ENCODE results near the gene IP6K1.
"Not testable (repeated sequence)": the region's sequence is repeated elsewhere in the genome, so short reads cannot be mapped to it uniquely, and the experiment has no call there.

Gene IP6K1

DNA sequence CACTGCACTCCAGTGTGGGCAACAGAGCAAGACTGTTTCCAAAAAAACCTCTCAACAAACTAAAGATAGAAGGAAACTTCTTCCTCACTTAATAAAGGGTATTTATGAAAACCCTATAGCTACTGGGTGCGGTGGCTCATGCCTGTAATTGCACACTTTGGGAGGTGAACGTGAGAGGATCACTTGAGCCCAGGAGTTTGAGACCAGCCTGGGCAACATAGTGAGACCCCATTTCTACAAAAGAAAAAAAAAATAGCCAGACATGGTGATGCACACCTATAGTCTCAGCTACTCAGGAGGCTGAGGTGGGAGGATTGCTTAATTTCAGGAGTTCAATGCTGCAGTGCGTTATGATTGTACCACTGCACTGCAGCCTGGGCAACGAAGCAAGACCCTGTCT is 22.4 kb downstream of the IP6K1 start:
- no peak for DNase-seq (ENCODE audit: low spot score)

GRCh38 chr3:49761661-49762060 is 24.7 kb downstream of the IP6K1 start:
- no peak for DNase-seq (ENCODE audit: low spot score)

- no peak for DNase-seq (ENCODE audit: low spot score)
Measured at GRCh38 chr3:49759226-49759625, 27.1 kb downstream of the IP6K1 start.

- no peak for DNase-seq (ENCODE audit: low spot score)
Measured at GRCh38 chr3:49757197-49757596, 29.1 kb downstream of the IP6K1 start.

DNA sequence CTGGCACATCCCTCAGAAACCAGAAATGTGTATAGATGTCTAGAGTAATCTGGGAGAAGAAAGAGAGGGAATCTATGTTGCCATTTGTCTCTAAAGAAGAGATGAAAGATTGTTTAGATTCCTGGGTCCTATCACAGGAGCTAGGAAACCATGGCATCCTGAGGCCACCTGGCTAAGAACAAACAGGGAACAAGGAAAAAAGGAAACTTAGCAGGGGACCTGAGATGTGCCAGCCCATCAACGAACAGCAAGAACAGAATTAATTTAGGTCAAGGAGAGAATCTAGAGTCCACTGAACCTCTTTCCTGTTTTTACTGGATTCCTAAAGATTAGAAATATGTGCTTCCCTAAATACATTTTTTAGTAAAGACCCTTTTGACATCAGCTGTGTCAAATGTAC is 30.3 kb downstream of the IP6K1 start:
- no peak for DNase-seq (ENCODE audit: low spot score)

DNA sequence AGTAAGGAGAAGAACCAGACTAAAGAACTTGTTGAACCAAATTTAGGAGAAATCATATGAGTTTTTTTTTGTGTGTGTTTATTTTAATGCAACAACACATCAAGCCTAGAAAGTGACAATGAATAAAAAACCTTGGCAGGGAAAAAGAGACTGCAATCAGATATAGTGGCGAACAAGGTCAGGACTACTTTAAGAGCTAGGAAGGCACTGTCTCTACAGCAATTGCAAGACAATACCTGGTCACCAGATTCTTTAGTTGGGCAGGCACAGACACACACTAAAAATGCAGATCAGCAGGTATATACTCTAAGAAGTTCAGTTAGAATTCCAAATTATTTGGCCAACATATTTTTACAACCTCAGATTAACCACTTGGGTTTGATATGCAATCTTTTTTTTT is 31.8 kb downstream of the IP6K1 start:
- no peak for DNase-seq (ENCODE audit: low spot score)

- DNase-seq (ENCODE audit: low spot score) = no peak
Measured at GRCh38 chr3:49751501-49751900, 34.8 kb downstream of the IP6K1 start.

DNA sequence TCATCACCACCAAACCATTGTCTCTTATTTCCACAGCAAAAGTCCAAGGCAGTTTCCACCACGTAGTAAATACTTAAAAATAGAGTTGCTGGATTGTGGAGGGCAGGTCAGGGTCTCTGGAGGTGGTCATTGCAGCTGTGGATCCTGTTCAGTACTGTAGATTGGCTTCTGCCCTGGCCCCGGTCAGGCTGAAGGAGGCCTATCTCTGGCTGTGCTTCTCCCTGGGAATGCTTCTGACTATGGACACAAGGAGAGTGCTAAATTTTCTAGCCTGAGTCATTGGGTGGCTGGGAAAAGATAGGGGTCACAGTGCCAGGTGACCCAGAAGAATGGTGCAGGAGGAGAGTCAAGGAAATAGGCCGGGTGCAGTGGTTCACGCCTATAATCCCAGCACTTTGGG is 36.3 kb downstream of the IP6K1 start:
- DNase-seq (ENCODE audit: low spot score) = no peak

GRCh38 chr3:49748874-49749273 is 37.5 kb downstream of the IP6K1 start:
- not testable (repeated sequence) for DNase-seq (ENCODE audit: low spot score)

DNA sequence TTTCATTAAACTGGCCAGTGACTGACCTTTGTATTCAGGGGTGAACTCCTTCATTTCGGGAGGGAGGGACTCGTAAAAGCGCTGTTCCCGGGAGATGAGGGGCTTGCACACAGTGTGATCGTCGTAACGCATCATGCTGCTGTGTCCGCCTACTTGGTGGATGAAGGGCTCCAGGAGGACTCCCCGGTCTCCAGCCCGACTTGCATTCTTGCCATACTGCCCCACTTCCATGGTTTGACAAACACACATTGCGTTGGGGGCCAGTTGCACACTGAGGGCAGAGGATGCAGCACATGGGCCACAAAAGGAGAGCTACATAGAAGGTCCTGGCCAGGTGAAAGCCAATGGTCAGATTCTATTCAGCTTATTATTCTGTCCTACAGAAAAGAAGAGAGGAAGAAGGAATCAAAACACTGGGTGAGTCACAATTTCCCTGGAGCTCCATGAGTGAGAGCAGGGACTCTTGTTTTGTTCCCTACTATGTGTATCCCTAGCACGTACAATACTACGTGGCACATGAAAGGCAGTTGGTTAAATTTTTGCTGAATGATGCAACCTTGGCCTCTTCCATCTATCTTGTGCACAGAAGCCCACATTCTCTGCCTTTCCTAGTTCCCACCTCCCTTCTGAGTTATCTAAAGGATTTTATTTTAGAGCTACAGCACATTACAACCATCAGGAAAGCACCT is 38.4 kb downstream of the IP6K1 start:
- no peak for DNase-seq (ENCODE audit: low spot score)

GRCh38 chr3:49745986-49746385 is 40.4 kb downstream of the IP6K1 start:
- DNase-seq (ENCODE audit: low spot score) = no peak

DNA sequence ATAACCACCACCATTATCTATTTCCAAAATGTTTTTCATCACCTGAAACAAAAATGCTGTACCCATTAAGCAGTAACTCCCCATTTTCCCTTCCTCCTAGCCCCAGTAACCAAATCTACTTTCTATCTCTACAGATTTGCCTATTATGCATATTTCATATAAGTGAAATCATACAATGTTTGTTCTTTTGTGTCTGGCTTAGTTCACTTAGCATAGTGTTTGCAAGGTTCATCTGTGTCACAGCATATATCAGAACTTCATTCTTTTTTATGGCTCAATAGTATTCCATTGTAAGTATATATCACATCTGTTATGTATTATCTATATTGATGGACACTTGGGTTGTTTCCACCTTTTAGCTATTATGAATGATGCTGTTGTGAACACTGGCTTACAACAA is 45.9 kb downstream of the IP6K1 start:
- no peak for DNase-seq (ENCODE audit: low spot score)

- no peak for DNase-seq (ENCODE audit: low spot score)
Measured at GRCh38 chr3:49738067-49738713, 48.2 kb downstream of the IP6K1 start.

DNA sequence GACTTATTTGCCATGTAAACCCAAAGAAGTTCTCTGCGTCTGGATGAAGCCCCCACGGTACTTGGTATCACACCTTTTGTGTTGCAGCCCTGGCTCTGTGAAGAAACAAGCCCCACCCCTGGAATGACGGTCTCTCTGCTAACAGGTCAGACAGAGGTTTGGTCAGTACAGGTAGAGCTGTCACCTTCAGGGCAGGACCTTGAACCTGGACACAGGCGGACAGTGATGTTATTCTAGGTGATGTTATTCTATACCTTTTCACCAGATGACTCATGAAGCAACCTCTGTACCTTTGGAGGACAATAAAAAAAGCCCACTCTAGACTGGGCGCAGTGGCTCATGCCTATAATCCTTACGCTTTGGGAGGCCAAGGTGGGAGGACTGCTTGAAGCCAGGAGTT is 51.6 kb downstream of the IP6K1 start:
- no peak for DNase-seq (ENCODE audit: low spot score)

DNA sequence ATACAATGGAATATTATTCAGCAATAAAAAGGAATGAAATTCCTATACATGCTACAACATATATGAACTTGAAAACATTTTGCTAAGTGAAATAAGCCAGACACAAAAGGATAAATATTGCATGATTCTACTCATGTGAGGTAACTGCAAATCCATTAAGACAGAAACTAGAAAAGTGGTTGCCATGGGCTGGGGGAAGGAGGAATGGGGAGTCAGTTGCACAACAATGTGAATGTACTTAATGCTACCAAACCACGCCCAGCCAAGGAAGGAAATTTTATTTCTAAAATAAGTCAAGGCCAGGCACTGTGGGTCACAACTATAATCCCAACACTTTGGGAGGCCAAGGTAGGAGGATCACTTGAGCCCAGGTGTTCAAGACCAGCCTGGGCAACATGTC is 52.8 kb downstream of the IP6K1 start:
- no peak for DNase-seq (ENCODE audit: low spot score)

- DNase-seq (ENCODE audit: low spot score) = no peak
Measured at GRCh38 chr3:49732597-49732996, 53.7 kb downstream of the IP6K1 start.

- no peak for DNase-seq (ENCODE audit: low spot score)
Measured at GRCh38 chr3:49729966-49730609, 56.3 kb downstream of the IP6K1 start.

- DNase-seq (ENCODE audit: low spot score) = no peak
Measured at GRCh38 chr3:49727924-49728361, 58.4 kb downstream of the IP6K1 start.

GRCh38 chr3:49727154-49727923 is 59.0 kb downstream of the IP6K1 start:
- DNase-seq (ENCODE audit: low spot score) = no peak

- no peak for DNase-seq (ENCODE audit: low spot score)
Measured at GRCh38 chr3:49725906-49726681, 60.2 kb downstream of the IP6K1 start.

- DNase-seq (ENCODE audit: low spot score) = no peak
Measured at GRCh38 chr3:49724586-49724985, 61.8 kb downstream of the IP6K1 start.

All from hematopoietic multipotent progenitor cell treated with erythropoietin and hydrocortisone succinate and interleukin-3 and kit ligand, for 17 days (in vitro differentiated cells).